HFF-Myc (cell line): ENCODE data around the gene SCD5.

Experiments
- DNase-seq: peaks from one replicate; pipeline ENCODE4 v3.0.0-alpha.2; 2011; ENCODE audit warnings: low read depth; ENCODE audit errors: extremely low read depth
- H3K4me3 ChIP-seq: replicated peaks from 2 replicates; pipeline ENCODE4 v1.5.1; 2011; ENCODE audit warnings: low read depth, mild to moderate bottlenecking, control low read depth, low read length
- CTCF ChIP-seq: IDR thresholded peaks from 2 replicates; pipeline ENCODE4 v1.5.1; 2012; ENCODE audit warnings: mild to moderate bottlenecking, low read depth, low read length, control low read depth; ENCODE audit errors: missing control alignments

Gene SCD5

GRCh38 chr4:82779032-82779431, 19.6 kb downstream of the SCD5 start:
- DNase-seq = no peak
- H3K4me3 ChIP-seq = no peak overlapping the region
- TF ChIP-seq CTCF = no peak

GRCh38 chr4:82777857-82778525, 20.6 kb downstream of the SCD5 start:
- no peak for TF ChIP-seq CTCF
- no peak overlapping the region for H3K4me3 ChIP-seq
- DNase-seq = no peak

- H3K4me3 ChIP-seq = no peak overlapping the region
- TF ChIP-seq CTCF = no peak
- DNase-seq = no peak
These were observed 21.6 kb downstream of the SCD5 start for GRCh38 chr4:82776925-82777542.

- DNase-seq = no peak
- TF ChIP-seq CTCF = no peak
- H3K4me3 ChIP-seq = no peak overlapping the region
These were observed 23.4 kb downstream of the SCD5 start for GRCh38 chr4:82775243-82775642.

- no peak overlapping the region for H3K4me3 ChIP-seq
- TF ChIP-seq CTCF = no peak
- no peak for DNase-seq
These were observed 23.9 kb downstream of the SCD5 start for GRCh38 chr4:82774711-82775171.

GRCh38 chr4:82773057-82773456, 25.5 kb downstream of the SCD5 start:
- TF ChIP-seq CTCF = no peak
- DNase-seq = no peak

GRCh38 chr4:82770607-82771006, 28.0 kb downstream of the SCD5 start:
- TF ChIP-seq CTCF = no peak
- no peak for DNase-seq
- H3K4me3 ChIP-seq = no peak overlapping the region

More at GRCh38 chr4:82773057-82773456, 25.5 kb downstream of the SCD5 start:
- H3K4me3 ChIP-seq = no peak overlapping the region
